UCSD-AML1 (cell line): Measurements from ENCODE around the gene SAMD9L.
A peak's percentile ranks its signal among the peaks of the same experiment; 100 is the strongest.
"Not testable (repeated sequence)": the region's sequence is repeated elsewhere in the genome, so short reads cannot be mapped to it uniquely, and the experiment has no call there.

ENCODE experiments used
- DNase-seq: peaks from one replicate; lab custom pipeline; 2025; ENCODE audit not compliant: unreplicated experiment; lab: John Stamatoyannopoulos, UW

SAMD9L gene

GRCh38 chr7:93146472-93147141 lies 1.6 kb downstream of the SAMD9L start:
- peak; percentile 5 for DNase-seq

- no peak for DNase-seq
Measured at GRCh38 chr7:93146036-93146435, 2.1 kb downstream of the SAMD9L start.

GRCh38 chr7:93145354-93145753 lies 2.8 kb downstream of the SAMD9L start:
- DNase-seq, result no peak

GRCh38 chr7:93142127-93142526 lies 6.1 kb downstream of the SAMD9L start:
- no peak for DNase-seq

GRCh38 chr7:93140582-93141191 lies 7.5 kb downstream of the SAMD9L start:
- no peak for DNase-seq

GRCh38 chr7:93138576-93138975 lies 9.6 kb downstream of the SAMD9L start:
- DNase-seq, result no peak

GRCh38 chr7:93133005-93133404 lies 15.2 kb downstream of the SAMD9L start:
- DNase-seq, result no peak

GRCh38 chr7:93132216-93132615 lies 16.0 kb downstream of the SAMD9L start:
- no peak for DNase-seq

GRCh38 chr7:93126954-93127353 lies 21.2 kb downstream of the SAMD9L start:
- DNase-seq, result not testable (repeated sequence)

GRCh38 chr7:93123532-93123931 lies 24.7 kb downstream of the SAMD9L start:
- not testable (repeated sequence) for DNase-seq

GRCh38 chr7:93120592-93121549 lies 27.3 kb downstream of the SAMD9L start:
- no peak for DNase-seq

GRCh38 chr7:93119191-93119905 lies 28.8 kb downstream of the SAMD9L start:
- no peak for DNase-seq

GRCh38 chr7:93117852-93118530 lies 30.2 kb downstream of the SAMD9L start, which contains the start of gene SAMD9:
Gene SAMD9 (minus strand): TSS chr7:93117979. CDS start chr7:93106097, 11,882 bp downstream.
- DNase-seq, result peak; percentile 6

- no peak for DNase-seq
Measured at GRCh38 chr7:93117327-93117726, 30.9 kb downstream of the SAMD9L start.

- DNase-seq, result no peak
Measured at GRCh38 chr7:93115796-93116195, 32.4 kb downstream of the SAMD9L start.

- DNase-seq, result no peak
Measured at GRCh38 chr7:93108003-93108402, 40.2 kb downstream of the SAMD9L start.

GRCh38 chr7:93097388-93097787 lies 50.8 kb downstream of the SAMD9L start:
- no peak for DNase-seq

GRCh38 chr7:93092757-93093370 lies 55.3 kb downstream of the SAMD9L start:
- no peak for DNase-seq
